GM18870 (cell line): ENCODE measurements around the gene PIM2.
"Not testable (repeated sequence)": the region's sequence is repeated elsewhere in the genome, so short reads cannot be mapped to it uniquely, and the experiment has no call there.

Experiments used
- ATAC-seq: cut with Tn5 transposase; IDR thresholded peaks from one replicate; pipeline ENCODE4 v1.9.1; 2021; ENCODE audit warnings: moderate library complexity; ENCODE audit not compliant: unreplicated experiment

The PIM2 gene

GRCh38 chrX:48883729-48884128 lies 35.1 kb downstream of the PIM2 start:
- no peak for ATAC-seq

GRCh38 chrX:48876944-48877343 lies 41.9 kb downstream of the PIM2 start:
- not testable (repeated sequence) for ATAC-seq

GRCh38 chrX:48872017-48872416 lies 46.8 kb downstream of the PIM2 start:
- not testable (repeated sequence) for ATAC-seq

- no peak for ATAC-seq
Observed at GRCh38 chrX:48864210-48864609, 54.6 kb downstream of the PIM2 start.
